Measurements from ENCODE around the gene PRKX.

DNA sequence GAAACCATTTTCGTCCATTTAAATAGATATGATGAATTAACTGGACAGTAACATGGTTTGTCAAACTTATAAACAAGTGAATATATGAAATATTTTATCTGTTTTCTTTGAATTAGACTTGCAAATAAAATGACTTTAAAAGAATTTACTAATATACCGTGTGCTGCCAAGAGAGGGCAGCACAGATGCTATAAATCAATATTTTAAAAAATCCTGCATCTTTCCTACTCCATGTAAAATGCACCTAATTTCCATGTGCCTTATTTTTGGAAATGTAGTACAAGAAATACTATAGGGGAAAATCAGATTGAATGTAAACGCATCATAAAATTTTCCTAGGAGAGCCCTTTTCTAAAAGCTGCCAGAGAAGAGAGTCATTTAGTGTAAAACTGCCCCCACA, 62.2 kb downstream of the PRKX start:
- TF ChIP-seq POLR2AphosphoS5 (IDR thresholded peaks at IDR 0.05; ENCODE audit: low read depth, low read length): no peak
- peak; percentile 54; the same call in 1 of the 2 replicates for TF ChIP-seq CTCF (IDR thresholded peaks at IDR 0.05)
